HG02938 (cell line): ENCODE results near the gene RBM14.
"Not testable (repeated sequence)": the region's sequence is repeated elsewhere in the genome, so short reads cannot be mapped to it uniquely, and the experiment has no call there.

Experiments
- ATAC-seq: cut with Tn5 transposase; IDR thresholded peaks from one replicate; pipeline ENCODE4 v1.9.1; 2021; ENCODE audit warnings: mild to moderate bottlenecking, moderate library complexity; ENCODE audit not compliant: unreplicated experiment

RBM14 gene

DNA sequence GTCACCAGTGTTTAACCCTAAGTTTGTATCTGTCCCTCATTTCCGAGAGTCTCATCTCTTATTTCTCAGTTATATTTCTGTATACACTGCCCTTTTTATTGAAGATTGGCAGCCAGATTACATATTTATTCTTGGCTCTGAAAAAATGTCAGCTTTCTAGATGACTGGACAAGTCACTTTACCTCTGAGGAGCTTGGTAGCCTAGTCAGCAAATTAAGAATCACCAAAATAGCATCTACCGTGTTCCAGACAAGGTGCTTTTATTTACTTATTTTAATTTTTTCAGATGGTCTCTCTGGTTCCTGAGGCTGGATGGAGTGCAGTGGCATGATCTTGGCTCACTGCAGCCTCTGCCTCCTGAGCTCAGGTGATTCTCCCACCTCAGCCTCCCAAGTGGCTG, 16.5 kb downstream of the RBM14 start:
- no peak for ATAC-seq

DNA sequence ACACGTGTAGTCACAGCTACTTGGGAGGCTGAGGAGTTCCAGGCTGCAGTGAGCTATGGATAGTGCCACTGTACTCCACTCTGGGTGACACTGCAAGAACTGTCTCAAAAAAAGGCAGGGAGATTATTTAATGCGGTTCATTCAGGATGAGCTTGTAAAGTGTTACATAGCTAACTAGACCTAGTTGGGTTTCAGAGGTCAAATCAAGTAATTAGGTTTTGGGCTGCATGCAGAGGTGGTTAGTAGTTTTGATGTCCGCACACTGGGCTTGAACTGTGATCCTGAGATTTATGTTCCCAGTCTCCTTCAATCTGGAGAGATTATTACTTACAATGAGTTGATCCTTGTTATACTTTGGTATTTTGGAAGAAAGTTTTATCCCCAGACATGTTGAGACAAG, 20.0 kb downstream of the RBM14 start:
- ATAC-seq = no peak

DNA sequence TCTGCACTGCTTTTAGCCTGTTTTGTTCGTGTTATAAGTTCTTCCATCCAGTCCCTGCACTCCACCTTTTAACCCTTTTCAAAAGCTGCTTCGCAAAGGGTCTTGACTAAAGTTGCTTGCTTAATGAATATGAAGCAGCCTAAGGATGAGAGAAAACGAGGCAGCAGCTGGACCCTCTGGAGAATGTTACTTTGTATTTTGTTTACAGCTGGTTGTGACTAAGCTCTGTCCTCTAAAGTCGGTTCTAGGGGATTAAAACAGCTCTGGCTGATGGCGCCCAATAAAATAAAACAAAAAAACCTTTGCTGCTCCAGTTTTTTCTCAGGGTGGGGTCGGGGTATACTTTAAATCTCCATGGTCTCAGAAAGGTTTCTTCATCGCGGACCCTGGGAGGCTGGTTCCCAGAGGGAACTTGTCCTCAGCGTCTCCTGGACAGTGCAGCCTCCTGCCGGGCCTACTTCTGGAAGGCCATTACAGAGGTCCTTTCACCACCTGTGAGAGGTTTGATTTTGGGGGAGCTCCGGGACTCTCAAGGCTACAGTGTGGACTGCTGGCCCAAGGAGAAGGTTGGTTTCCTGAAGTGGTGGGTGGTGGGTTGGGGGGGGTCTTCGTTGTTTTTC, 21.2 kb downstream of the RBM14 start:
- no peak for ATAC-seq

DNA sequence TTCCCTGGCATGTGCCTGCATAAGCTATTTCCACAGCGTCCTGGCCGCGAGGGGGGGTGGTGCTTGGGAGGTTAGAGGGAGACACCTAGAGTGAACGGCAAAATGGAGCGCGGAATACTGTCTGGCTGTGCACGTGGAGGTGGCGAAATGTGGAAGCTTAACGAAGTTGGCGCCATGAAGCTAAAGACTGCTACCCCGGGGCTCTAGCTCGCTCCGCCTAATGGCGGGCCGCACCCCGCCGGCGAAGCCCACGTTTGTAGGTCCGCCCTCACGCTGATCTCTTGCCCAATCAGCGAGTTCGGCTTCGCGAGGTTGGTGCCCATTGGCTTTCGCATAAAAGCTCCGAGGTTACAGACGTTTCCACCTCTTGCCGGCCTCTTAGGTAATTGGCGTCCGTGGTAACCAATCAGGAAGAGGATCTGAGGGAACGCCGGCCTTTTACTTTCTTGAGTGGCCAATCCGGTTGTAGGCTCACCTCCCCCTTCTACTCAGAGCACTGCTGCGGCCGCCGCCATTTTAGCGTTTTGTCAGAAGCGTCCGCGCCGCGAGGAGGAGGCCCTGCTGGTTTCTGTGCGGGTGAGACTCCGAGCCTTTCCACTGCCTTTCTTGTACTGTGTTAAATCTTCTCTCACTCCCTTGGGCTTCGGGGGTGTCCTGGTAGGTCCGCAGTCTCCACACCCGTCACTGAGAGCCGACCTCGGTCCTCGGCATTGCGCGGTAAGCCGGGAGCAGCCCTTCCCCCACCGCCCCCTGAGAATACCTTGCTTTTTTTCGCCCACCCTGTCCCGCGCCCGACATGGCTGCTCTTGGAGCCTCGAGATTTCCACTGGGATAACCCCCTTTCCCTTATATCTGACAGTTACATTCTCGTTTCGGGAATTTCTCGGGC, 22.0 kb downstream of the RBM14 start, which contains the start of gene RBM4:
TSS of gene RBM4 (plus strand) at position 527 of the 889 bp plus-strand sequence. CDS start 1,009 bp downstream, outside the sequence.
- ATAC-seq = peak; percentile 94

DNA sequence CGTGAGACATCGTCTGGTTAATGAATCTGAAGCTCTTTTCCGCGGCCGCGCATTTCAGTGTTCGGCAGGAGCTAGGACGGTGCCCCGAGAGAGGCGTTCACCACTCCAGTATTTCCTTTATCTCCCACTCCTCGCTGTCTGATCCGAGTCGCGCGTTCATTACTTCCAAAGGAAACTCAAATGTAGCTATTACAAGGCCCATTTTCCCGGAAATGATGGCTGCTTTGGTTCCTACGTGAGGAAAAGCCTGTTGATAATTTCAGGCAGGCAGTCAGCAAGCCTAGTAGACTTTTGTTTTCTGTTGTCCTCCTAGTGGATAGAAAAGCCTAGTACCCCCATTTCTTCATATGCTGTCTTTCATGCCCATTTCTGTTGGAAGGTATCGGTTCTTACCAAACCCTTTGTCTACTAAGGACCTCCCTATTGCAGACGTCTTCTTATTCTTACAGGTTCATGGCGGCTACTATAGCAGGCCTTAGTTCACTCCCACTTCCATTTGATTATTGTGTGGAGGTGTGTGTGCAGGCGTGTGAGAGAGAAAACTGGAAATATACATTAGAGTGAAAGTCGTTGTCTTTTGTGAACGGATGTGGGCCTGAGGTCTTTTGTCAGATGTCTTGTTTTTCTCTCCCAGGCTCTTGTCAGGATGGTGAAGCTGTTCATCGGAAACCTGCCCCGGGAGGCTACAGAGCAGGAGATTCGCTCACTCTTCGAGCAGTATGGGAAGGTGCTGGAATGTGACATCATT, 22.8 kb downstream of the RBM14 start:
- no peak for ATAC-seq

DNA sequence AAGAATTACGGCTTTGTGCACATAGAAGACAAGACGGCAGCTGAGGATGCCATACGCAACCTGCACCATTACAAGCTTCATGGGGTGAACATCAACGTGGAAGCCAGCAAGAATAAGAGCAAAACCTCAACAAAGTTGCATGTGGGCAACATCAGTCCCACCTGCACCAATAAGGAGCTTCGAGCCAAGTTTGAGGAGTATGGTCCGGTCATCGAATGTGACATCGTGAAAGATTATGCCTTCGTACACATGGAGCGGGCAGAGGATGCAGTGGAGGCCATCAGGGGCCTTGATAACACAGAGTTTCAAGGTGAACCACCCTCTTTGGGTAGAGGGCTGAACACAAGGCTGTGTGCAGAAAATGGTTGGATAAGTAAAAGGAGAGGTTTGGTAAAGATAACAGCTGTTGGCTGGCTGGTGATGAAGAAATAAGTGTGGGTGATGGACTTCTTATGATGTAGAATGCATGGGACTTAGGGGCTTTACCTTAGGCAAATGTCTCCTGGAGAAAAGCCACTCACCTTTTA, 23.4 kb downstream of the RBM14 start:
- ATAC-seq = not testable (repeated sequence)

DNA sequence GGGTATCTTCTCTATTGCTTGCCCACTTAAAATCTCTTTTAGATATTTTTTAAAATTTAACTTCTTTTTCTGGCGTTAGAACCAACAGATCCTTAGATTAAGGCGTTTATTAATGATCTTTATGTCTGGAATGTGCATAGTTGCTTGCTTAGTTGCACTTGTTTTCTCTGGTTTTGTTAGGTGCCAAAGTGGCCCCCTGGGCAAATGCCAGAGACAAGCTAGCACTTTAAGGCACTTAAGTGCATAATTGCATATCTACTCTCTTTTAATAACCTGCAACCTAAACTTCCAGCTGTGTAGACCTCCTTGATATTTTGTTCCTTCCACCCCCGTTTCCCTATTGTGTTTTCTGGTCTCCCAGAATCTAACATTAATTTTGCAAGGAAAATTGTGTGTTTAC, 25.4 kb downstream of the RBM14 start:
- ATAC-seq = no peak

DNA sequence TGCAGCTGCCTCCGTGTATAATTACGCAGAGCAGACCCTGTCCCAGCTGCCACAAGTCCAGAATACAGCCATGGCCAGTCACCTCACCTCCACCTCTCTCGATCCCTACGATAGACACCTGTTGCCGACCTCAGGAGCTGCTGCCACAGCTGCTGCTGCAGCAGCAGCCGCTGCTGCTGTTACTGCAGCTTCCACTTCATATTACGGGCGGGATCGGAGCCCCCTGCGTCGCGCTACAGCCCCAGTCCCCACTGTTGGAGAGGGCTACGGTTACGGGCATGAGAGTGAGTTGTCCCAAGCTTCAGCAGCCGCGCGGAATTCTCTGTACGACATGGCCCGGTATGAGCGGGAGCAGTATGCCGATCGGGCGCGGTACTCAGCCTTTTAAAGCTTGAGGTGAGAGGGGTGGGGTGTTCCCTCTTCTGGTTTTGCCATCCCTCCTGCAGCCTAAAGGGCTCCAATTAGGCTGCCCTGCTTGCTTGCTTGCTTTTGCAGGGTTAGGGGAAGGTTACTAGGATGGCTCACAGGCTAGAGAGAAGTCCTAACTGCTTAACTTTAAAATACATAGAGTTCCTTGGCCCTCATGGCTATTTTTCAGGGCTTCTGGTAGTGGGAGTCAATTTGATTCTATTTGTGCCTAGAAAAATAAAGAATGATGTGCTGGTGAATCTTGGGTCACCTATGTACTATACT, 27.5 kb downstream of the RBM14 start:
- no peak for ATAC-seq

DNA sequence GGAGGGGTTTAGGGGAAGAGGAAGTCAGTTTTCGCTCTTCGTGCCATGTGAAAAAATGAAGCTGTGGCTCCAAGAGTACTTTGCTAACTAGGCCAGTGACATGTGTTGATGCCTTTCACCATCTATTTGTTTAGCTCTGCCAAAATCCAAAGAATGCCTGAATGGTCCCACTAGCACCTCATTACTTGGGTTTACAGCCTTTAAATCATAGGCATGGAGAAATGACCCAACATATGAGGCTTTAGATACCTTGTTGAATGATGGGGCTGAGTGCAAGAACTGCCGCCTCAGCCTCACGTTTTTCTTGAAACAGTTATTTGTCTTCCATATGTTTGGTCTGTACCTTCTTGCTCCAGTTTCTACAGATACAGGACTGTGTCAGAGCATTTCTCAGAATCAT, 30.4 kb downstream of the RBM14 start:
- ATAC-seq = no peak

DNA sequence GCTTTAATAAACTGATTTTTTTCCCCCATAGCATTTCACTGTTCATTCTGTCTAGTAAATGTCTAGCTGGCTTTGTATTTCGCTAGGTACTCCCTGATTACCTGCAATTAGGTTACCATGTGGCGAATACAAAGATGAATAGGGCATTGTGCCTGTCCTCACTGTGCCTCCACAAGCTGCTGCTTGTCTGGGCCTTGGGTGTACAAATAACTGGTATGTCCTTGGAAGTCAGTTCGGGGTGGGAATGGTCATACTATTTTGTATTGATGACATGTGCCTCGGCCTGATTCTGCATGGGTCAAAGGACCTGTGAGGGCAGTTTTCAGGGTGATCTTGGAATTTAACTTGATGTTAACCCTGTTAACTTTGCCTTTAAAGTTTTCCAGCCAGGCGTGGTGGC, 33.5 kb downstream of the RBM14 start:
- ATAC-seq = no peak

DNA sequence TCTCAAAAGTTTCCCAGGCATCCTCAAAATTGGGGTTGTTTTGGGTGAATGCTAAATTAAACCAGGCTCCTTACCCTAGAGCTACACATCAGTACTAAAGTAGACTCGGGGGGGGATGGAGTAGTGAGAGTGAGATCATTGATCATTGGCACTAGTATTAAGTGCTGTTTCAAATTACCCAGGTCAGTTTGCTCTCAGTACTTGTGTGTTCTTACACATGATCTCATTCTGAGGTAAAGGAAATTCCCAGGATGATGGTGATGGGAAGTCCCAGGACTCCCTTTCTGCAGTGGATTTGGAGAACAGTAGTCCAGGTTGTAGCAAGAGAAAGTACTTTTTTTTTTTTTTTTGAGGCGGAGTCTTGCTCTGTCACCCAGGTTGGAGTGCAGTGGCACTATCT, 34.6 kb downstream of the RBM14 start:
- no peak for ATAC-seq

DNA sequence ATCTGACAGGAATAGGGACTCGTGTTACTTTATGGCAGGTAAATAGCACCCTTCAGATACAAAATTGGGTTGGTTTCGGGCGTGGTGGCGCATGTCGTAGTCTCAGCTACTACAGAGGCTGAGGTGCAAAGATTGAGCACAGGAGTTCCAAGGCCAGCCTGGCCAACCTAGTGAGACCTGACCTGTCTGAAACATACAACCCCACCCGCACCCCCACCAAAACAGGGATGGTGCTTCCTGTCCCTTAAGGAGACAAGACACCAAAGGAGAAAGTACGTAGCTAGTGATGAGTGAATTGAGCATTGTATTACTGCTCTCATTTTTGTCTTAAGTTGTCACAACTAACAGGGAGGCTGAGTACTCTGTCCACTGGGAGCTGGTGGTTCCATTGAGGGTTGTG, 36.2 kb downstream of the RBM14 start:
- no peak for ATAC-seq

DNA sequence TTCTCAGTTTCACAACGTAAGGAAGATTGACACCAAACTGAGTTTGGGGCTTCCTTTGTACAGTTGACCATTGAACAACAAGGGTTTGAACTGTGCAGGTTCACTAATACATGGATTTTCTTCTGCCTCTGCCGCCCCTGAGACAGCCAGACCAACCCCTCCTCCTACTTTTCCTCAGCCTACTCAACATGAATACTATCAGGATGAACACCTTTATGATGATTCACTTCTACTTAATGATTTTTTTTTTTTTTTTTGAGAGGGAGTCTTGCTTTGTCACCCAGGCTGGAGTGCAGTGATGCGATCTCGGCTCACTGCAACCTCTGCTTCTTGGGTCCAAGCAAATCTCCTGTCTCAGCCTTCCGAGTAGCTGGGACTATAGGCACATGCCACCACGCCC, 36.7 kb downstream of the RBM14 start:
- ATAC-seq = no peak

DNA sequence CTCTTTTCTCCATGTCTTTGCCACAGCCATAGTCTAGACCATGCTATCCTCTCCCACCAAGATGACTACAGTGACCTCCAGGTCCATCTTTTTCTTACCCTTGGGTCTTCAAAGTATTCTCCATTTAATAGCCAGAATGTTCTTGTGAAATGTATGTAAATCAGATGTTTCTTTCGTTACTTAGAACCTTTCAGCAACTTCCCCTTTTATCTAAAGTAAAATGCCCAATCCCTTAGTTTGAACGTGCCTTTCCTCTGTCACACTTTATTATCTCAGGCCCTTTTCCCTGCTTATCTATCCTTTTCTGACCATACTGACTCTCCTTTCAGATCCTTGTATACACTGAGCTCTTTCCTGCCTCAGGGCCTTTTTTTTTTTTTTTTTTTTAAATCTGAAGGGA, 43.3 kb downstream of the RBM14 start:
- ATAC-seq = no peak

DNA sequence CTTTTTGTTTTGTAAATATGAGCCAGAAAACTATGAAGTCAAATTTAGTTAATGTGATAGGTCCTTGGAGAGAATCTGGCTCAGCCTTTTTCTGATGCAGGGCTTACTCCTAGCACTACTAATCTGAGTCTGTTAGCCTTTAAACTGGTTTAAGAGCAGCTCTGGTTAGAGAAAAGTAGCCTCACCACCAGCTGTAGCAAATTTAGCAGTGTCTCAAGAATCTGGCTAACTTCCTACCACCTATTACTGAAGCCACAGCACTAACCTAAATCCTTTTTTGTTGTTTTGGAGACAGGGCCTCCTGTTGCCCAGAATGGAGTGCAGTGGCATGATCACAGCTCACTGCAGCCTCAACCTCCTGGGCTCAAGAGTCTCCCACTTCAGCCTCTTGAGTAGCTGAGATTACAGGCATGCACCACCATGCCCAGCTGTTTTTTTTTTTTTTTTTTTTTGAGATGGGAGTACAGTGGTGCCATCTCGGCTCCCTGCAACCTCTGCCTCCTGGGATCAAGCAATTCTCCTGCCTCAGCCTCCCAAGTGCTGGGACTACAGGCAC, 47.4 kb downstream of the RBM14 start:
- no peak for ATAC-seq

DNA sequence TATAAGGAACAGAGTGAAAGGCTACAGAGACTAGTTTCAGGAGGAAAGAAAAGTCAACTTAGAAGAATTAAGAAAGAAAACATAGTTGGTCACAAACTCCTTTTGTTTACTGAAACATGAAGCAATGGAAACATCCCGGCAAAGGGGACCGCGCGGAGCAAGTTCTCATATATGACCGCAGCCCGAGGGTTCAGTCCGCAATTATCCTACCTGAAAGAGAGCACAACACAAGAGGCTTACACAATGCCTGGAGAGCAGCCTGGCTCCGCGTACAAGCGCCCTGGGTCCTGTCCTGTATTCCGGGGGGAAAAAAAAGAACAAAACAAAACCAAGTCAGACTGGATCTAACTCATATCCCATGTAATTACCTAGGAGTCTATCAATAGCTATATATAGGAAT, 48.9 kb downstream of the RBM14 start:
- no peak for ATAC-seq

DNA sequence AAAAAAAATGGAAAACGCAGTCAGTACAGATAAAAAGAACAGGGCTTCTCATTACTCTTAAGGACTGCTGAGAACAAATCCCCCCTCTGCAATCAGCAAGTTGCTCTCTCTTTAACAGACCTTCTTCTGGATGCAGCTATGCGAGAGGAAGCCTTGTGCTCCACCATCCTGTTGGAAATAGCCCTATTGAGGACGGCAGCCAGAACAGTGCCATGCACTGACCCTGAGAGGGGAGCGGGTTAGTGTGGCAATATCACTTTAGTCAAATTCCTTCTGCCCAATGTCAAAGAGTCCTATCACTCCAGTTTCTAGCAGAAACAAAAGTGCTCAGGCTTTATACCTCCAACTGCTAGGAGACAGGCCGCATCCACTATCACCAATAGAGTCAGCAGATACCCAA, 54.4 kb downstream of the RBM14 start:
- no peak for ATAC-seq

DNA sequence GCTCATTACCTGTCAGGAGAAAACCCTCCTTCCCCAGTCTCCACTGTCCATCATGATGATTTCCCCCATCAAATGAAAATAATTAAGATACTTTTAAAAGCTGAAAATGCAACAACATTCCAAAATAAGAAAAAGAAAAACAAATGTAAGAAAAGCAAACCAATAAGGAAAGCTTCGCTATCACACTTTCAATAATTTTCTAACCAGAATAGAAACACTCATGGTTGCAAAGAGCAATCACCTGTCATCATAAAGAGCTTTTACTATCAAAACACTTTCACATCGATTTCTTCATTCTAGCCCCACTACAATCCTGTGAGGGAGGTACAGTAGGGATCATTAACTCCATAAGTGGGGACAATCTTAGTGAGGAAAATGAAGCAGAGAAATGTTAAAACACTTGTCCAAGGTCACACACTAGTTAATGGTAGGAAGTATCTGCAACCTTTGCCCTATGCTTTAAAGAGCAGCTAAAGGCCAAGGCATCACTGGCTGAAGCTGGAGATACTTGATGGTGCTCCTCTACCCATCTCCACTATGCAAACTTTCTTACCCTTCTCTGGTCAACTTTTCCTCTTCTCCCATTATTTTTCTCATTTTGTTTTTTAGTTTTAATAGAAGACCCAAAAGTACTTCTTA, 58.7 kb downstream of the RBM14 start:
- no peak for ATAC-seq

DNA sequence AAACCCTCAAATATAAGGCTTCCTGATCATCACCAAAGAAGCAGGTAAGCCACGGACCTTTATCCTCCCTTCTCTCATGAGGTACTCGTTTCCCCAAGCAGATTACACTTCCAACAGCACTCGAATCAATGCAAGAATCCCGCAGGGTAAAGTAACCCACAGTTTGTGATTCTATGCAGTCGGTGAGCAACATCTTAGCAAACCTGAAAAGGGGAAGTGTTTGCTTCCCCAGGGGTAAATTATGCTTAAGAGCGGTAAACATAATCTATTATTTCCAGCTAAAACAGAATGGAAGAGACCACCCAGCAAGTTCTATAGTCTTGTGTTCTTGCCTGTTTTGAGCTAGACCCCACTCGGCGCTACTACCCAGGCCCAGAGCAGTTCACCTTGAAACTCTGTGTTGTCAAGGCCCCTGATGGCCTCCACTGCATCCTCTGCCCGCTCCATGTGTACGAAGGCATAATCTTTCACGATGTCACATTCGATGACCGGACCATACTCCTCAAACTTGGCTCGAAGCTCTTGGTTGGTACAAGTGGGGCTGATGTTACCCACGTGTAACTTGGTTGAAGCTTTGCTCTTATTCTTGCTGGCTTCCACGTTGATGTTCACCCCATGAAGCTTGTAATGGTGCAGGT, 60.0 kb downstream of the RBM14 start:
- ATAC-seq = no peak
